Panc1 (cell line): ENCODE measurements around the gene PAMR1. TPM values are rescaled to one million over a fixed set of nuclear protein-coding genes. Genes with fewer than 3 reads are reported as not detected.

Experiments used
- ATAC-seq: fragments of 200-7000 bp; cut with Tn5 transposase; 2 replicates; pipeline ENCODE4 v1.9.1; 2020; ENCODE audit warnings: mild to moderate bottlenecking, moderate library complexity
- Bru-seq: library from RNA; stranded (reverse); fragments of 400-500 nt; gene quantifications from one replicate; lab custom pipeline; 2021; lab: Mats Ljungman, UMichigan
- BruChase-seq, 2 experiments: library from RNA; stranded (reverse); fragments of 400-500 nt; gene quantifications; one replicate each; lab custom pipeline; 2021; lab: Mats Ljungman, UMichigan
- BruUV-seq: library from RNA; stranded (reverse); fragments of 400-500 nt; replicated peaks from 2 replicates; lab custom pipeline; 2021; lab: Mats Ljungman, UMichigan
- CTCF ChIA-PET: fragments of 300-600 bp; sonication (Branson Sonifier 250); formaldehyde crosslinking; loops from one replicate; lab custom pipeline; 2022; ENCODE audit warnings: antibody characterized with exemption; lab: Charles Lee
- POLR2A ChIA-PET: fragments of 300-600 bp; sonication (Branson Sonifier 250); formaldehyde crosslinking; loops from one replicate; lab custom pipeline; 2022; ENCODE audit warnings: antibody characterized with exemption; lab: Charles Lee
- DNase-seq: peaks from one replicate; pipeline ENCODE4 v3.0.0-alpha.2; 2010; ENCODE audit warnings: low read depth, low spot score
- H3K27ac ChIP-seq: 2 replicates; pipeline ENCODE4 v1.5.1; 2011; ENCODE audit warnings: mild to moderate bottlenecking, low read length, inconsistent platforms
- H3K27me3 ChIP-seq: fragments of 200-500 bp; sonication (Bioruptor generic); 2 replicates; pipeline ENCODE4 v1.6.0; 2014; ENCODE audit warnings: low read length, inconsistent platforms; ENCODE audit not compliant: control insufficient read depth, insufficient read depth
- H3K36me3 ChIP-seq: fragments of 200-500 bp; sonication (Bioruptor generic); 2 replicates; pipeline ENCODE4 v1.5.1; 2014; ENCODE audit warnings: inconsistent platforms, mild to moderate bottlenecking, low read length, moderate library complexity; ENCODE audit not compliant: control insufficient read depth, insufficient read depth
- H3K4me1 ChIP-seq: 2 replicates; pipeline ENCODE4 v1.5.1; 2011; ENCODE audit warnings: inconsistent platforms, mild to moderate bottlenecking, low read length, moderate library complexity; ENCODE audit not compliant: control insufficient read depth, insufficient read depth
- H3K4me3 ChIP-seq, 2 experiments: 2 replicates each; pipeline ENCODE4 v1.5.1; 2011 to 2012; ENCODE audit warnings: low read depth in 2 of 2, low read length in 2 of 2, mild to moderate bottlenecking in 2 of 2, inconsistent platforms in 1 of 2, moderate library complexity in 1 of 2
- H3K9me3 ChIP-seq: fragments of 200-500 bp; sonication (Bioruptor generic); 2 replicates; pipeline ENCODE4 v1.5.1; 2014; ENCODE audit warnings: low read depth, mild to moderate bottlenecking, inconsistent platforms, low read length, moderate library complexity; ENCODE audit not compliant: control insufficient read depth, insufficient read depth
- CTCF ChIP-seq: fragments of 450-650 bp; IDR thresholded peaks from 2 replicates; pipeline ENCODE4 v1.5.1; 2017; ENCODE audit warnings: mild to moderate bottlenecking
- POLR2AphosphoS5 ChIP-seq: IDR thresholded peaks from 2 replicates; pipeline ENCODE4 v1.6.1; 2012; ENCODE audit warnings: mild to moderate bottlenecking, low read depth, low read length, moderate library complexity
- REST ChIP-seq, 2 experiments: IDR thresholded peaks; 2 replicates each; pipeline ENCODE4 v1.6.1; 2011 to 2012; ENCODE audit warnings: low read depth in 2 of 2, control low read depth in 1 of 2, low read length in 1 of 2, mild to moderate bottlenecking in 1 of 2, moderate library complexity in 1 of 2; ENCODE audit not compliant: insufficient read depth in 1 of 2
- SIN3A ChIP-seq: IDR thresholded peaks from 2 replicates; pipeline ENCODE4 v1.6.1; 2012; ENCODE audit warnings: low read depth, mild to moderate bottlenecking, low read length, moderate library complexity, borderline replicate concordance; ENCODE audit not compliant: insufficient read depth
- TCF7L2 ChIP-seq: IDR thresholded peaks from 2 replicates; pipeline ENCODE4 v1.6.1; 2011; ENCODE audit warnings: mild to moderate bottlenecking, low read depth, low read length, inconsistent platforms
- in situ Hi-C: cut with HindIII; loops from 2 replicates; pipeline ENCODE4 v1.10.0; 2016; ENCODE audit warnings: low sequenced_read_pairs, low pct_unique_long_range_greater_than_20kb
- intact Hi-C: fragments of 100-400 bp; cut with micrococcal nuclease; formaldehyde crosslinking; loops from one replicate; pipeline ENCODE4 v1.10.0; 2022; ENCODE audit not compliant: unreplicated experiment
- long read RNA-seq: library from polyadenylated mRNA; unstranded; transcript quantifications from one replicate; pipeline ENCODE4 v2.0.0, GENCODE V29; 2021; ENCODE audit not compliant: unreplicated experiment
- polyA plus RNA-seq: library from polyadenylated mRNA; unstranded; fragments of >200 nt; gene quantifications from one replicate; pipeline ENCODE4 v1.2.1, GENCODE V29; 2012; ENCODE audit warnings: missing spikeins; ENCODE audit not compliant: insufficient read length
- total RNA-seq: library from RNA; stranded (reverse); gene quantifications from one replicate; pipeline ENCODE4 v1.2.1, GENCODE V29; 2021; ENCODE audit not compliant: unreplicated experiment

Gene PAMR1
- total RNA-seq (0.13 TPM), Bru-seq, nascent RNA (percentile 6 among the genes with signal in this experiment), BruChase-seq, experiment 1, labeled RNA remaining after a 2-hour chase (percentile 9 among the genes with signal in this experiment), BruChase-seq, experiment 2, labeled RNA remaining after a 6-hour chase (percentile 3 among the genes with signal in this experiment)
- not detected for polyA plus RNA-seq
- long read RNA-seq = 0 reads

GRCh38 chr11:35525501-35526175 lies at the start of gene PAMR1:
PAMR1 (minus strand) TSS chr11:35525616; CDS start chr11:35525585, 31 bp downstream.
- no TSS peak for BruUV-seq
- Histone ChIP-seq H3K36me3 (no peaks in the 10 kb centered on the region), H3K4me1 (peaks cover 5% of the 10 kb centered on the region), H3K4me3 (peak within 1 kb of the TSS; percentile 15 to 29; a peak in 3 of 4 replicates), H3K27ac (no peak within 1 kb of the TSS), H3K27me3 (peaks cover 60% of the 10 kb centered on the region), H3K9me3 (no peaks in the 10 kb centered on the region)
- TF ChIP-seq CTCF = no peak
- no peak for TF ChIP-seq POLR2AphosphoS5
- TF ChIP-seq TCF7L2 = no peak
- no peak for TF ChIP-seq SIN3A
- TF ChIP-seq REST (IDR thresholded peaks at IDR 0.05; ENCODE audit: insufficient read depth in 1 of 2, low read depth in 2 of 2, low read length in 1 of 2) = no peak
- in situ Hi-C loops (no loop called here), intact Hi-C loops (no loop called here)
- ChIA-PET CTCF (no interaction called here), POLR2A (interaction anchor here (0.7 kb wide), 1 partner anchor 37 kb away, joined by 3 read pairs; no protein-coding TSS in a partner anchor)
- DNase-seq = no peak
- ATAC-seq = peak; percentile 53

GRCh38 chr11:35571696-35572095 lies 46.3 kb upstream of the PAMR1 start:
- ATAC-seq (no peak), DNase-seq (no peak)
- no peak overlapping the region for H3K27ac ChIP-seq
- no TSS peak for BruUV-seq
- TF ChIP-seq TCF7L2 = no peak
- TF ChIP-seq REST (IDR thresholded peaks at IDR 0.05; ENCODE audit: insufficient read depth in 1 of 2, low read depth in 2 of 2, low read length in 1 of 2) = no peak
- no peak for TF ChIP-seq POLR2AphosphoS5
- no peaks in the 10 kb centered on the region for H3K9me3 ChIP-seq
- no peaks in the 10 kb centered on the region for H3K4me1 ChIP-seq
- CTCF ChIA-PET = no interaction called here
- H3K36me3 ChIP-seq = no peaks in the 10 kb centered on the region
- H3K4me3 ChIP-seq = no peak overlapping the region
- POLR2A ChIA-PET = no interaction called here
- in situ Hi-C loops (no loop called here), intact Hi-C loops (no loop called here)
- H3K27me3 ChIP-seq = peaks cover 12% of the 10 kb centered on the region; the same call in 1 of the 2 replicates
